Spleen (tissue), 7 donors: ENCODE data around the gene TMEM132C.

Experiments used
- POLR2A ChIP-seq, 3 donors: fragments of 450-650 bp; IDR thresholded peaks; one replicate each; pipeline ENCODE4 v1.5.1; 2017; ENCODE audit warnings: antibody characterized with exemption in 3 of 3, mild to moderate bottlenecking in 1 of 3
- TF ChIP-seq, protein P1 (sequence below), 11 experiments: fragments of 200-600 bp in 7 of 11; fragments of 450-650 bp in 4 of 11; sonication (generic) in 4 of 11; IDR thresholded peaks in 8 of 11; conservative IDR thresholded peaks in 3 of 11; 1 replicate in 7 of 11; 2 replicates in 4 of 11; pipeline versions ENCODE4 v1.4.0 to v1.8.0; 2016 to 2021; ENCODE audit warnings: antibody characterized with exemption in 11 of 11, inconsistent platforms in 4 of 11, mild to moderate bottlenecking in 1 of 11
- donor health status: DM: no; HTN: no; CAD: no; lungs with moderate emphysema.
- donor health status: DM: no; HTN: no; CAD: no.
- donor health status: DM: no; HTN: no; CAD: no.

DNA sequence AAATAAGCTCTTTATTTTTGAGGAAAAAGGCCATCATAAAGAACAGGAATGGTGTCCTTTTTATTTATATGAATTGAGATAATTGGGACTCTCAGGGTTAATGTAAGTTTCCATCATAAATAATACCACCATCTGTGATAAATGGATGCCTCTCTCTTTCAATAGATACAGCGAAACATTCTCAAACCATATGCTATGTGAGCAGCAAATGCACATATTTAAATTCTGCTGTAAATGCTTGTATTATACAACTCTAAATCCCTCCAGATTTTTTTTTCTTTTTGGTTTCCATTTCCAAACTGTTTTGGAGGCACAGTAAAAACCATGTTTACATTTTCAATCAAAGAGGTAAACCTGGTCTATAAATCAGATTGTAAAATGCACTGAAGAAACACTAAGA, 132.3 kb downstream of the TMEM132C start:
- TF ChIP-seq, protein P1, sequence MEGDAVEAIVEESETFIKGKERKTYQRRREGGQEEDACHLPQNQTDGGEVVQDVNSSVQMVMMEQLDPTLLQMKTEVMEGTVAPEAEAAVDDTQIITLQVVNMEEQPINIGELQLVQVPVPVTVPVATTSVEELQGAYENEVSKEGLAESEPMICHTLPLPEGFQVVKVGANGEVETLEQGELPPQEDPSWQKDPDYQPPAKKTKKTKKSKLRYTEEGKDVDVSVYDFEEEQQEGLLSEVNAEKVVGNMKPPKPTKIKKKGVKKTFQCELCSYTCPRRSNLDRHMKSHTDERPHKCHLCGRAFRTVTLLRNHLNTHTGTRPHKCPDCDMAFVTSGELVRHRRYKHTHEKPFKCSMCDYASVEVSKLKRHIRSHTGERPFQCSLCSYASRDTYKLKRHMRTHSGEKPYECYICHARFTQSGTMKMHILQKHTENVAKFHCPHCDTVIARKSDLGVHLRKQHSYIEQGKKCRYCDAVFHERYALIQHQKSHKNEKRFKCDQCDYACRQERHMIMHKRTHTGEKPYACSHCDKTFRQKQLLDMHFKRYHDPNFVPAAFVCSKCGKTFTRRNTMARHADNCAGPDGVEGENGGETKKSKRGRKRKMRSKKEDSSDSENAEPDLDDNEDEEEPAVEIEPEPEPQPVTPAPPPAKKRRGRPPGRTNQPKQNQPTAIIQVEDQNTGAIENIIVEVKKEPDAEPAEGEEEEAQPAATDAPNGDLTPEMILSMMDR (IDR thresholded peaks at IDR 0.05 in 8 of 11, conservative IDR thresholded peaks at IDR 0.05 in 3 of 11), result no peak
- no peak for TF ChIP-seq POLR2A (IDR thresholded peaks at IDR 0.05)
